EH (cell line): ENCODE data around the gene RELL1.
"Not testable (repeated sequence)": the region's sequence is repeated elsewhere in the genome, so short reads cannot be mapped to it uniquely, and the experiment has no call there.

Experiments used
- DNase-seq: peaks from one replicate; pipeline ENCODE4 v3.0.0-alpha.2; 2015; ENCODE audit warnings: low read depth

The RELL1 gene

DNA sequence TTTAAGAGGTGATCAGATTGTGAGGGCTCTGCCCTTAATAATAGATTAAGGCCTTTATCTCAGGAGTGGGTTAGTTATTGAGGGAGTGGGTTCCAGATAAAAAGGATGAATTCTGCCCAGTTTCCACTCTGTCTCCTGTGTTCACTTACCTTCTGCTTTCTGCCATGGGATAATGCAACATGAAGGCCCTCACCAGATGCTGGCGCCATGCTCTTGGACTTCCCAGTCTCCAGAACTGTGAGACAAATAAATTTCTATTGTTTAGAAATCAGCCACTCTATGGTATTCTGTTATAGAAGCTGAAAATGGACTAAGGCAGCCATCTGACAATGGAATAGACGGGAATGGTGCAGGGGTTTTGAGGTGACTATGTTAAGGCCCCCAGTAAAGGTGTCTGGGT lies 6.9 kb upstream of the RELL1 start:
- DNase-seq: no peak

DNA sequence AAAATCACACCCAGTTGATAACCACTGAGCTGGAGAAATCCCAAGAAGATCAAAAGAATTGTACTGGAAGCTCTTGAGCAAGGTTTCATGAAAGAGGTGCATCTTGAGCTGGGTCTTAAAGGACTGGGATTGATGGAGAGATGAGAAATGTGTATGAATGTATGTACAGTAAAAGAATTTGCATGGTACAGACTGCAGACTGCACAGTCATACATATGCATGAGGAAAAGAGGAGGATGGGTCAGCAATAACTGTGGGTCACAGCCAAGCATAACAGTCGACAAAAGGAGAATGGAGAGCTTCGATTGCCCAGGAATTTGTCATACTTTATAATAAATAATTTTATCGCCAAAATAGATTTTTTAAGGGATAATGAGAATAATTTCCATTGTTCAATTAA lies 4.8 kb upstream of the RELL1 start:
- no peak for DNase-seq

GRCh38 chr4:37689353-37690095 lies 3.3 kb upstream of the RELL1 start:
- no peak for DNase-seq

DNA sequence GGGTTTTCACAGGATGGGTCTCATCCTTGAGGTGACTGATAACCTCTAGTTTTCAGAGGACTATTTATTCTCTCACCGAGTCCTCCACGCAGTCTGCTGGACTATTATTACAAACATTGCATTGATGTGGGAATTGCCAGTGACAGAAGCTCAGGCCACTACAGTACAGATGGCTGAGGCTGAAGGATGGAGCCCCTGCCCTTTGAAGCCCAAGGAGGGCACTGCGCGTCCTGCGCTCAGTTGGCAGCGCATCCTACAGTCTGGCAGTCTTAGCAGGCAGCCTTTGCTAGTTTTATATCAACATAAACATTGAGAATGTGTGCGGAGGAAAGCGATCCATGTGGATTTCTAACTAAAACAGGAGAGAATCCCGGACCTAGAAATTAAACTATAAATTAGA lies 1.5 kb upstream of the RELL1 start:
- no peak for DNase-seq

DNA sequence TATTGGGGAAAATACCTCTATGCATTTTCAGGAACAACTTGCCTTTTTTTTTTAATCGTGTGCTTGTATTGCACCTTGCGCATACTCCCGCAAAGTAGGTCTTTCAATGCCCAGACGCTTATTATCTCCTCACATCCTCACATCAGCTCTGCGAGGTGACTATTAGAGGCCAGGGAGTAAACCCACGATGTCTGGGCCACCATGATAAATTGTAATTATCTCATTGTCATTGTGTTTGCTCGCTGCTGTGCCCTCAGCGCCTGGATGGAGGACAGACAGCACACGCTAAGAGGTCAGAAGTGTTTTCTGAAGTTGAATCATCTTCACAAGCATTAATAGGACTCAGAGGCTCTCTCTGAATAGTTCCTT lies 1.0 kb upstream of the RELL1 start:
- no peak for DNase-seq

DNA sequence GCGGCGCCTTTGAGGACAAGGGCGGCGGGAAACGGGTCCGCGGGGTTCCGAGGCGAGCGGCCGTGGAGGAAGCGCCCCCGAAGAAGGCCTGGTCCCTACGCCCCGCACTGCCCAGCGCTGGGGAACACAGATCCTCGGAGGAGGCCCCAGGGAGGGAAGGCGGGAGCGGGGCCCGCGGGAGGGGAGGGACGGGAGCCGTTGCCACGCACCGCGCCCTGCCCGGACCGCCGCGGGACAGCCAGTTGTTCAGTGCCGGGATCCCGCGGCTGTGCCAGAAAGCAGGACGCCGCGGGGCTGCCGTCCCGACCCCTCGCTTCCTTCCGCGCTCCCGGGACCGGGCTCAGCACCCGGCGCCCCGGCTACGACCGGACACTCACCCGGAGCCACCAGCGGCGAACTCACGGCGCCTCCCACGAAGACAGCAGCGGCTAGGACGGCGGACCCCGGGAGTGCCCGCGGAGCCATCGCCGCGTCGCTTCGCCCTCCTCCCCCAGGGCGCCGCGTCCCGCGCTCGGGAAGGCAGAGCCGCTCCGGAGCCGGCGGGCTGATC lies 278 bp downstream of the RELL1 start:
- DNase-seq: peak; percentile 56

- DNase-seq: peak; percentile 75
Measured at GRCh38 chr4:37685161-37685822, 884 bp downstream of the RELL1 start.

DNA sequence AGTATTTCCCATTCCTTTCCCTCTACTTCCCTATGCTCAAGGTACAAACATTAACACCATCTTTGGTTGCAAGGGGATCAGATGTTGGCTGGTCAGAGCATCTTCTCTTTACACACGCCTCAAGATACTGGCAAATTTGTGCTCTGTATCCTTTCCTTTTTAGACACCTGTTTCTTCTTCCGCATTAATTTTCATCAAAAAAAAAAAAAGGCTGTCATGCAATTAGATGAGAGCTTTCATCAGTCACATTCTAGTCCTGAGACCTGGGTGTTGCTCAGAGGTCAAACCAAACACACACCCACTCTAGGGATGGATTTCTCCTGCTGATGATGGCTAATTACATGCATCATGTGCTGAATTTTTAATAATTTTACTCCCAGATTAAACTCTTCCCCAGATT lies 2.0 kb downstream of the RELL1 start:
- no peak for DNase-seq

GRCh38 chr4:37682701-37683401 lies 3.3 kb downstream of the RELL1 start:
- peak; percentile 57 for DNase-seq

DNA sequence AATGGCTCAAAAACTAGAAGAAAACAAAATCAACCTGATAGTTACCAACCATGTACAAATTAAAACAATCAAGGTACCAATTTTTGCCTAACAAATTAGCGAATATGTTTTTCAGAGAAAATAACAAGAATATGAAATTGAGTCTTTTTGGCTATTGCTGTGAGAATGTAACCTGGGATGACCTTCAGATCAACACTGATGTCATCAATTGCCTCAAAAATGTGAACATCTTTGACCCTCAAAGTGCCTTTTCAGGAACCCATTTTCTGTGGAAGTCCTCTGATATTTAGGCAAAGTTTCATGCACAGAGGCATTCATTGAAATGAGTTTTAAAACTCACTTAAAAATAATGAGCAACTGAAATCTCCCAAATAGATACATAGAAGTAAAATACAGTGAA lies 6.1 kb downstream of the RELL1 start:
- no peak for DNase-seq

- DNase-seq: no peak
Measured at GRCh38 chr4:37679301-37679700, 6.9 kb downstream of the RELL1 start.

- peak; percentile 36 for DNase-seq
Measured at GRCh38 chr4:37678624-37679023, 7.6 kb downstream of the RELL1 start.

DNA sequence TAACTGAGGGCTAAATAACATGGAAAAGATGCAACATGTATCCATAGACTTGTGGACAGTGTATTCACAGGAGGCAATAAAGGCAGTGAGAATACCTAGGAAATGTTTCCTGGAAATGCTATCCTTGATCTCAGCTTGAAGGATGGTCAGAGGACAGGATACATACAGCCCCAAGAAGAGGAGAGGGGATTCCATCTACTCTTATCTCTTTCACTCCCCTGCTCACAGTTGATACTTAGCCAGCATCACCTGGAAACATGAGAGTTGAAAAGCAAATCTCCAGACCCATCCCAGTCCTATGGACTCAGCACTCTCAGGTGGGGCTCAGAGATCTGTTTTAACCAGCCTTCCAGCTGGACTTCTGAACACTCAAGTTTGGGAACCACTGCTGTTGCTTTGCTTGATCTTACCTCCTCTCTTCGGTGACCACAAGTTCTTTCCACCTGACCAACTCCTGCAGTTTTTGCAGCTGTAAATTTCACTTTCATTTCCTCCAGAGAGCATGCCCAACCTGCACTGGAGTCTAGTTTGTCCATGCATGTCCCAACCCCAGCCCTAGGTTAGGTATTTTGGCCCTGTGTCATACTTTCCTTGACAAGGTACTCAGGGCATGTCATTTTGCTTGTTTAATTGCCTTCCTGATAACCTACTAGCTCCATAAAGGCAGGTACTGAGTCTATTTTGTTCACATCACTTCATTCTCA lies 10.4 kb downstream of the RELL1 start:
- no peak for DNase-seq

- DNase-seq: peak; percentile 22
Measured at GRCh38 chr4:37674439-37674838, 11.7 kb downstream of the RELL1 start.

DNA sequence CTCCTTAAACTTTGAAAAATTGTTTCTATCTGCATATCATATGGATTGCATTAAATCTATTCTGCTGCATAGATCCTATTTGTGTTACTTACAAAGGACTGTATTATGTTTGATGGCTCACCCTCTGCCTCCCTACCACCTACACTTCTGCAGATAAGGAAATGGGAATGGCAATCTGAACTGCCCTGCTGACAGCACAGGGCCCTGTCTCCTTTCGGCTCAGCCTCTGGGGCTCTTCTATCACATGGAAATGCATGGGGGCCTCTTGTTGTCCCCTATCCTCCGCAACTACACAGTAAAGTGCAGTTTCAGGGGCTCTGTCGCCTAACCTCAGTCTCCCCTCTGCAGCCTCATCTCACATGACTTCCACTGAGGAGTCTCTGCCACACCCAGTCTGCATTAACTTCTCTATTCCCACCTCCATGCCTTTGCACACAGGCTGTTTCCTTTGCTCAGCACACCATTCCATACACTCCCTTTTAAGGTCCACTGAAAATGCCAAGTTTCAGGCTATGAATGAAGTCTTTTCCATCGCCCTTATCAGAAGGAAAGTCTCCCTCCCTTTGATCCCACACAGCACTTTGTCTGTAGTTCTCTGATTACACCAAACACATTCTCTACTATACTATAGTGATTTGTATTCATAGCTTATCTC lies 12.5 kb downstream of the RELL1 start:
- DNase-seq: no peak

DNA sequence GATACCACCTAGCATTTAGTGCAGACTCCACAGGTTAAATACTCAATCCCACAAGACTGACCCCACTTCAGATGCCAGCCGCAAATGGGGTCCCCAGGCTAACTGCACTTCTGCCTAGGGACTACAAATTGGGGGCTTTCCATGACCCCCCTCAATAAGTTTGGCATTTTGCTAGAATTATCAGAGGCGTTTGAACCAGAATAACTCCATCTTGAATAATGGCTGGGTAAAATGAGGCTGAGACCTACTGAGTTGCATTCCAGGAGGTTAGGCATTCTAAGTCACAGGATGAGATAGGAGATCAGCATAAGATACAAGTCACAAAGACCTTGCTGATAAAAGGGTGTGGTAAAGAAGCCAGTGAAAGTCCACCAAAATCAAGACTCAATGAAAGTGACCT lies 15.1 kb downstream of the RELL1 start:
- DNase-seq: no peak

- DNase-seq: no peak
Measured at GRCh38 chr4:37670249-37670648, 15.9 kb downstream of the RELL1 start.

DNA sequence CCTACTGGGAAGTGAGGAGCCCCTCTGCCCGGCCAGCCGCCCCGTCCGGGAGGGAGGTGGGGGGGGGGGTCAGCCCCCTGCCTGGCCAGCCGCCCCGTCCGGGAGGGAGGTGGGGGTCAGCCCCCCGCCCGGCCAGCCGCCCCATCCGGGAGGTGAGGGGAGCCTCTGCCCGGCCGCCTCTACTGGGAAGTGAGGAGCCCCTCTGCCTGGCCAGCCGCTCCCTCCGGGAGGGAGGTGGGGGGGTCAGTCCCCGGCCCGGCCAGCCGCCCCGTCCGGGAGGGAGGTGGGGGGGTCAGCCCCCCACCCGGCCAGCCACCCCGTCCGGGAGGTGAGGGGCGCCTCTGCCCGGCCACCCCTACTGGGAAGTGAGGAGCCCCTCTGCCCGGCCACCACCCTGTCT lies 17.1 kb downstream of the RELL1 start:
- not testable (repeated sequence) for DNase-seq

GRCh38 chr4:37667197-37668100 lies 18.7 kb downstream of the RELL1 start:
- peak; percentile 6 for DNase-seq

GRCh38 chr4:37666625-37667071 lies 19.5 kb downstream of the RELL1 start:
- peak; percentile 86 for DNase-seq
